AG10803 (cell line): ENCODE results near the gene PGS1.

Source experiments
- DNase-seq: peaks from one replicate; pipeline ENCODE4 v3.0.0; 2010; ENCODE audit warnings: low read depth
- H3K4me3 ChIP-seq: 2 replicates; pipeline ENCODE4 v1.5.1; 2011; ENCODE audit warnings: mild to moderate bottlenecking, low read length, control low read depth
- TF ChIP-seq, protein P1 (sequence below): conservative IDR thresholded peaks from 2 replicates; pipeline ENCODE4 v1.5.1; 2011; ENCODE audit warnings: mild to moderate bottlenecking, low read length, control low read depth, inconsistent platforms

The PGS1 gene

GRCh38 chr17:78391051-78391431, 12.6 kb downstream of the PGS1 start:
- TF ChIP-seq, protein P1, sequence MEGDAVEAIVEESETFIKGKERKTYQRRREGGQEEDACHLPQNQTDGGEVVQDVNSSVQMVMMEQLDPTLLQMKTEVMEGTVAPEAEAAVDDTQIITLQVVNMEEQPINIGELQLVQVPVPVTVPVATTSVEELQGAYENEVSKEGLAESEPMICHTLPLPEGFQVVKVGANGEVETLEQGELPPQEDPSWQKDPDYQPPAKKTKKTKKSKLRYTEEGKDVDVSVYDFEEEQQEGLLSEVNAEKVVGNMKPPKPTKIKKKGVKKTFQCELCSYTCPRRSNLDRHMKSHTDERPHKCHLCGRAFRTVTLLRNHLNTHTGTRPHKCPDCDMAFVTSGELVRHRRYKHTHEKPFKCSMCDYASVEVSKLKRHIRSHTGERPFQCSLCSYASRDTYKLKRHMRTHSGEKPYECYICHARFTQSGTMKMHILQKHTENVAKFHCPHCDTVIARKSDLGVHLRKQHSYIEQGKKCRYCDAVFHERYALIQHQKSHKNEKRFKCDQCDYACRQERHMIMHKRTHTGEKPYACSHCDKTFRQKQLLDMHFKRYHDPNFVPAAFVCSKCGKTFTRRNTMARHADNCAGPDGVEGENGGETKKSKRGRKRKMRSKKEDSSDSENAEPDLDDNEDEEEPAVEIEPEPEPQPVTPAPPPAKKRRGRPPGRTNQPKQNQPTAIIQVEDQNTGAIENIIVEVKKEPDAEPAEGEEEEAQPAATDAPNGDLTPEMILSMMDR = no peak
- DNase-seq = no peak
- H3K4me3 ChIP-seq = no peak overlapping the region

DNA sequence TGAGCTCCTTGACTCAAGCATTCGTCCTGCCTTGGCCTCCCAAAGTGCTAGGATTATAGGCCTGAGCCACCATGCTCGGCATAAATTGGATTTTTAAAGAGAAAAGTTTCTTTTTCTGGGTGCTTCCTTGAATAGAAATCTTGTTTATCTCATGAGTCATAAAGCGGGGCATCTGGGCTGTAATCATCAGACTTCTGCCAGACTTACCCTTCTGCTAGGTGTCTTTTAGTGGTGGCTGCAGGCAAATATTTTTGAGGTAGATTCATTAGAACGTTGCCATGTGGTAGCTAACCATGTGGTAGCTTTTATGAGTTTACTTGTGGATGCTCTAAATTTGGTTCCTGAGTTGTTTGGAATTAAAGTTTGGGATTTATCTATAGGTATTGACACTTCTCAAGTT, 13.4 kb downstream of the PGS1 start:
- TF ChIP-seq, protein P1 = no peak
- peak; percentile 64 for DNase-seq
- H3K4me3 ChIP-seq = no peak overlapping the region

DNA sequence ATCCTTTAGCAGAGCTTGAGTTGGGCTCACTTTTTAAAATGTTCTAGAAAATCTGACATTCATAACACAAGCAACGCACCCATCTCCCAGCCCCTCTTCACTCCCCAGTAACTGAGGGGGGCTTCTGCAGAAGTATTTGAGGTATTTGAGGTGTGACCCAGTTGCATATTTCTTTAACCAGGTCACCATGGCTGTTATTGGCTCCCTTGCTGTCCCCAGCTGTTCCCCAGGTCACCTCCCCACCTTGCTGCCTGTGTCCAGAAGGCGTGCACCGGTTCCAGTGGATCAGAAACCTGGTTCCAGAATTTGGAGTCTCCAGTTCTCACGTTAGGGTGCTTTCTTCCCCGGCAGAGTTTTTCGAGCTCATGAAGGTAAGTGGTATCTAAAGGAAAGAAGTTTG, 13.8 kb downstream of the PGS1 start:
- TF ChIP-seq, protein P1 = no peak
- no peak for DNase-seq
- no peak overlapping the region for H3K4me3 ChIP-seq

DNA sequence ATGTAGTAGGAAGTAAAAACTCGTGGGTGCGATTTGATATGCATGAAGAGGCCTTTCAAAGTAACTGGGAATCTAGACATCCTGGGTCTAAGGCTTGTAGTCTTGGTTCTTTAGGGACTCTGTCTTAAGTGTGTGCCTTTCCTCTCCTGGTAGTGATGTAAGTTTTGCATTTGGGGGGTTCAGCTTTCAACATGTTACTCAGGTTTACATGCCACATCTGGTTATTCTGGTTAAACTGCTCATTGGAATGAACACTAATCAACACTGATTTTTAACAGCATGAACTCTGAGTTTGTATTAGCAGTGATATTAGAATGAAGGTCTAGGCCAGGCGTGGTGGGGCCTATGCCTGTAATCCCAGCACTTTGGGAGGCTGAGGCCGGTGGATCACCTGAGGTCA, 15.1 kb downstream of the PGS1 start:
- H3K4me3 ChIP-seq = no peak overlapping the region
- TF ChIP-seq, protein P1 = no peak
- DNase-seq = no peak

DNA sequence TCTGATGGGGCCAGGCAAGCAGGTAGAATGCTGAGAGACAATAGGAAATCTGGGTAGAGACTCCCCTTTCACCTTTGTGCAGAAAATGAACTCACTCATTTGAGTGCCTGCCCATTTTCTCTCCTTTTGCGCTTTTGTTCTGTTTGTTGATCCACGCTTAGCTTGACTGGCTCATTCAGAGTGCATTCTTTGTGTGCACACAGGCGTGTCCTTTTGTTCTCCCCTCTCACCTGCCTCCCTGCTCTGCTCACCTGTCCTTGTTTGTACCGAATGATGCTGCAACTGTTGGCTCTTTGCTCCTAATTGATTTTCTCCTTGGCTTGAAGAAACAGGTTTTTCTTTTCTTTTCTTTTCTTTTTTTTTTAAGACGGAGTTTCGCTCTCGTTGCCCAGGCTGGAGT, 15.8 kb downstream of the PGS1 start:
- H3K4me3 ChIP-seq = no peak overlapping the region
- TF ChIP-seq, protein P1 = no peak
- no peak for DNase-seq

GRCh38 chr17:78395155-78395554, 16.7 kb downstream of the PGS1 start:
- TF ChIP-seq, protein P1 = no peak
- DNase-seq = no peak

DNA sequence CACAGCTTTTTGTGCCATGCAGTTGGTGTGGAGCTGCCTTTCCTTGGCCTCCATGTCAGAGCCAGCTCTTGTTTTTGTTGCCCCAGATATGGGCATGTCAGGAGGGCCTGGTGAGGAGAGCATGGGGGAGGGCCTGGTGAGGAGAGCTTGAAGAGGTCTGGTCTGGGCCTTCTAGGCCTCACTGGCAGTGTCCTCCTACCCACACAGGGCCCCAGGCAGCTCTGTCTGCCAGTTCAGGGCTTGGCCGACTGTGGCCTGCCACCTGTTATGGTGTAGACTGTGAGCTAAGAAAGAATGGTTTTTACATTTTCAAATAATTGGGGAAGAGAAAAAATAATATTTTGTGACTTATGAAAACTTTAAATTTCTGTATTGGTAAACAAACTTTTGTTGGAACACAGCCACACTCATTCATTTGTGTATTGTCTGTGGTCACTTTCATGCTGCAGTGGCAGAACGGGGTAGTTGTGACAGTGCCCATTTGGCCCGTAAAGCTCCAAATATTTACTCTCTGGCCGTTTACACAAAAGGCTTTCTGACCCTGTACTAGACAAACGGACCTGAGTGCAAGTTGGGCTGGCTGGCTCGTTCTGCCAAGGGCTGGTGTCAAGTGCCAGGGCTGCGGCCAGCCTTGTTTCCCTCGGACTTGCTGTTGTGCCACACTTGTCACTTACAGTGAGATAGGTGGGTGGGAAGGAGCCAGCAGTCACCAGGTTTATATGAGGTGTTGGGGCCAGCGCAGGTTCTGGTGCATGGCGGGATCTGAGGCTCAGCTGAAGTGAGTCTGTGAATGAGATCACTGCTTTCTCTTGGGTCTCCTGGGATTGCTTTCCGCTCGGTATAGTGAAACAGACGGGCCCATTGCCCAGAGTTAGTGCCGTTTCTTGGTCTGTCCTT, 18.2 kb downstream of the PGS1 start:
- H3K4me3 ChIP-seq = no peak overlapping the region
- TF ChIP-seq, protein P1 = no peak
- no peak for DNase-seq

More at GRCh38 chr17:78395155-78395554, 16.7 kb downstream of the PGS1 start:
- no peak overlapping the region for H3K4me3 ChIP-seq
